Activated naive CD4-positive, alpha-beta T cell treated with anti-CD3 and anti-CD28 coated beads, Interleukin-2, amount 50 U/mL, for 72 hours (primary cell): ENCODE data around the gene TPST2. TPM values are rescaled to one million over a fixed set of nuclear protein-coding genes. Genes with fewer than 3 reads are reported as not detected.

Experiments used
- ATAC-seq, 2 donors: fragments of 150-1000 bp; cut with Tn5 transposase; 2 replicates each; pipeline ENCODE4 v1.10.0; 2021; ENCODE audit warnings: mild to moderate bottlenecking in 2 of 2, moderate library complexity in 2 of 2
- DNase-seq, 2 donors: peaks; one replicate each; pipeline ENCODE4 v3.0.0; 2021 to 2022; ENCODE audit warnings: low spot score in 2 of 2
- H3K27ac Mint-ChIP-seq, 2 donors: one replicate each; pipeline ENCODE4 v1.8.0; 2022; ENCODE audit warnings: mild to moderate bottlenecking in 2 of 2, mixed read lengths in 2 of 2
- H3K36me3 Mint-ChIP-seq, 2 donors: one replicate each; pipeline ENCODE4 v1.8.0; 2022; ENCODE audit warnings: mixed read lengths in 2 of 2
- H3K9me3 Mint-ChIP-seq, 2 donors: one replicate each; pipeline ENCODE4 v1.8.0; 2022; ENCODE audit warnings: mixed read lengths in 2 of 2
- total RNA-seq, 2 donors: library from RNA; stranded (reverse); gene quantifications; one replicate each; pipeline ENCODE4 v1.2.3, GENCODE V29; 2022

The TPST2 gene
- total RNA-seq, 2 donors from 2014 or later = 15.4 to 26.9 TPM

DNA sequence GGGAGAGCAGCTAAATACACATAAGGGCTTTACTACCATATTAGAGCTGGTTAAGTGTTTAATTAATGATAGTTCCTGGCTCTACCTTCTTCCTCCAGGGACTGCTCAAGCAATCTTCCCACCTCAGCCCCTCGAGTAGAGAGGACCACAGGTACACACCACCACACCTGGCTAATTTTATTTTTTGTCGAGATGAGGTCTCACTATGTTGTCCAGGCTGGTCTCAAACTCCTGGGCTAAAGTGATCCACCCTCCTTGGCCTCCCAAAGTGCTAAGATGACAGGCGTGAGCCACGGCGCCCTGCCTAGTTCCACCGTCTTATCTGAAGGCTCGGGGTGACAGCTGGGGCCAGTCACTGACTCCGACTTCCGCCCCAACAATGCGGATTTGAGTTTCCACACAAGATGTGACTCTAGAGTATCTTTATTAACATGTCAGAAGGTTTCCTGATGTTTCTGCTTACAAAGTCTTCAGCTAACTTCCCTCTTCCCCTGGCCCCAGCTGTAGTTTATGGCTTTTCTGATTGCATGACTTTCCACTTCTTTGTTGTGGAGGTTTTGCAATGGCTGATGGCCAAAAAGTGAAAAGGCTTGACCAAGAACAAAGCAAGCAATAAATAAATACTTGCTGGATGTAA, 16.8 kb downstream of the TPST2 start:
- ATAC-seq = peak in 1 of 2 donors; percentile 29
- Mint-ChIP-seq H3K36me3 (no peaks in the 10 kb centered on the region), H3K27ac (peak overlapping the region; percentile 55 to 86), H3K9me3 (no peaks in the 10 kb centered on the region)
- DNase-seq = no peak

DNA sequence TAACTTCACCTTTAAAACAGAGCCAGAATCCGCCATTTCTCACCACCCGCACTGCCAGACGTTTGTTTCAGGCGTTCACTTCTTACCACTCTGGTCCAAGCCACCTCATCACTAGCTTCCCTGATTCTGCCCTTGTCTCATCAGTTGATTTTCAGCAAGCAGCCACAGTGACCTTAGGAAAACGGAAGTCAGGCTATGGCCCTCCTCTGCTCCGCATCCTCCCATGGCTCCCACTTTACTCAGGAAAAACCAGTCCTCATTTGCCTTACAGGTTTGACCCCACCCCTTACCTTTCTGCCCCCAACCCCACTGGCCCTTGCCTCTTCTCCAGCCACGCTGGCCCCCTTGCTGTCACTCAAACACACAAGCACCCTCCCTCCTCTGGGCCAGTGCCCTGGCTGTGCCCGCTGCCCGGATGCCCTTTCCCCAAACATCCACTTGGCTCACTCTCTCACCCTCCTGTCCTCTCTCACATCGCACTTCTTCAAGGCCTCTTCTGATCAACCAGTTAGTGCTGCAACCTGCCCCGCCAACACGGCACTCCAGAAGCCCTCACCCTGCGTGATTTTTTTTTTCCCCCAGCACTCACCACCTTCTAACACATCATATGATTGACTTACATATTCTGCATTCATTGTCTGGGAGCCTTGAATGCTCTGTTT, 18.9 kb downstream of the TPST2 start:
- peak overlapping the region; percentile 55 to 75 for H3K27ac Mint-ChIP-seq
- ATAC-seq (no peak), DNase-seq (no peak)
- no peaks in the 10 kb centered on the region for H3K9me3 Mint-ChIP-seq
- no peaks in the 10 kb centered on the region for H3K36me3 Mint-ChIP-seq

DNA sequence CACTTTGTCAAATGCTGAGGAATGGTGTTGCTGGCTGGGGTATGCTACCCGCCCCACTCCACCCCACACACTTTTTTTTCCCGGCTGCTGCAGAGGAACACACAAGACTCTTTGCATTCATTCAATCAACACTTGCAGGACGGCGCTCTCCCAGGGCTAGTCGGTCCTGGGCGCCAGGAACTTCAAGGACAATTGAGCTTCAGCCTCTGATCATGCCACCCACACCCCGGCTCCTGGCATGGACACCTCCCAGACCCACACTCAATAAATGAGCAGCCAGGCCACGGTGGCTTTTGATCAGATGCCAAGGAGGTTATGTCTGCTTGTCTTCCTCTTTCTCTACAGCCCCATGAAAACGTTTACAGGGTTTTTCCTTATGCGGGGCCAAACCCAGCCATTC, 19.8 kb downstream of the TPST2 start:
- H3K27ac Mint-ChIP-seq = peak overlapping the region in 1 of 2 donors; percentile 52
- no peaks in the 10 kb centered on the region for H3K9me3 Mint-ChIP-seq
- ATAC-seq = no peak
- no peak for DNase-seq
- no peaks in the 10 kb centered on the region for H3K36me3 Mint-ChIP-seq

DNA sequence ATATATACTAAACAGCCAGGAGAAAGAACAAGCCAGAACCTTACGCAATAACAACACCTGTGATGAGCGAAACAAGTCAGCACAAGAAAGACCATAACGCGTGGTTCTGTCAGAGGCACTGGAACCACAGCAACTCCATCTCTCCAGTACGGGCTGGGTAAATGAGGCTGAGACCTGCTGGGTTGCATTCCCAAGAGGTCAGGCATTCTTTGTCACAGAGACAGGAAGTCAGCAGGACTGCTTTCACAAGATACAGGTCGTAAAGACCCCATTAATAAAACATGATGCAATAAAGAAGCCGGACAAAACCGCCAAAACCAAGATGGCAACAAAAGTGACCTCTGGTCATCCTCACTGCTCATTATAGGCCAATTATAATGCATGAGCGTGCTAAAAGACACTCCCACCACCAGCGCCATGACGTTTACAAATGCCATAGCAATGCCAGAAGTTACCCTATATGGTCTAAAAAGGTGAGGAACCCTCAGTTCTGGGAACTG, 21.7 kb downstream of the TPST2 start:
- DNase-seq = no peak
- no peaks in the 10 kb centered on the region for H3K36me3 Mint-ChIP-seq
- peak overlapping the region in 1 of 2 donors; percentile 44 for H3K27ac Mint-ChIP-seq

DNA sequence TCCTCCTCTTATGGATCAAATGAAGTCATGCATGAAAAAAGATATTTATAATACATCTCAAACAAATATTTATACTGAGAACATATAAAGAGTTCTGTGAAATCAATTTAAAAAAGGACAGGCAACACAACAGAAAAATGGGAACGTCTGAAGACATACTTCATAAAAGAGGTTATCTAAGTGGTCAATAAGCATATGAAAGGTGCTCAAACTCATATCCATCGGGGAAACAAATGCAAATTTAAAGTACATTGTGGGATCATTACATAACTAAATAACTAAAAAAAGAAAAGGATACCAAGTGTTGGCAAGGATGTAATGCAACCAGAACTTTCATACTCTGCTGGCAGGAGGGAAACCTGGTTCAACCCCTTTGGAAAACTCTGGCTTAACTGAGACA, 22.3 kb downstream of the TPST2 start:
- DNase-seq (no peak), ATAC-seq (no peak)
- Mint-ChIP-seq H3K27ac (no peak overlapping the region), H3K9me3 (no peaks in the 10 kb centered on the region), H3K36me3 (no peaks in the 10 kb centered on the region)

More for the DNA sequence above, 21.7 kb downstream of the TPST2 start:
- no peaks in the 10 kb centered on the region for H3K9me3 Mint-ChIP-seq
- ATAC-seq = no peak

DNA sequence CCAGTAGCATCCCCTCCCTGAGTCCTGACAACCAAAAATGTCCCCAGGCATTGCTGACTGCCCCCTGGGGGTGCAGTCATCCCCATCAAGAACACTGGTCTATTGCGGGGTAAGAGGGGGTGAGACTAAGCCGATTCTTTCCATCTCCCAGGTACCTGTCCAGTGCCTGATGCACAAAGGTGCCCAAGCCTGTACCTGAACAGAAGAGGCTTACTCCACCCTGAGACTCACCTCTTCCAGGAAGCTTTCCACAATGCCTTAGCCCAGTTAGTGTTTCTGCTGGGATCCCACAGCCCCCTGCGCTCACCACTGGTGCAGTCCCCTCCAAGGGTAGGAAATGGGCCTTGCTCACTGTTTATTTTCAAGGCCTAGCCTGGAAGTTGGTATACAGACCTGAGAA, 22.9 kb downstream of the TPST2 start:
- DNase-seq (no peak), ATAC-seq (no peak)
- H3K36me3 Mint-ChIP-seq = no peaks in the 10 kb centered on the region
- no peak overlapping the region for H3K27ac Mint-ChIP-seq
- H3K9me3 Mint-ChIP-seq = no peaks in the 10 kb centered on the region

DNA sequence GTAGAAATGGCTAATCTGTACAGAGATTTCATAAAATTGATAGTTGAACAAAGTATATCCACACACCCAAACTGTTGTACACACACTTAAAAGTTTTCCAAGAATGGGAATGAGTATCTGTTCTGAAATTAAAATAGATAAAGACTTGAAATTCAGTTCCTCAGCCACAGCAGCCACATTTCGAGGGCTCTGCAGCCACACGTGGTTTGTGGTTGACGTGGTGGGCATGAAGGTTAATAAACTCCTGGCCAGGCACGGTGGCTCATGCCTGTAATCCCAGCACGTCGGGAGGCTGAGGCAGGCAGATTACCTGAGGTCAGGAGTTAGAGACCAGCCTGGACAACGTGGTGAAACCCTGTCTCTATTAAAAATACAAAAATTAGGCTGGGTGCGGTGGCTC, 24.0 kb downstream of the TPST2 start:
- Mint-ChIP-seq H3K36me3 (no peaks in the 10 kb centered on the region), H3K27ac (peak overlapping the region in 1 of 2 donors; percentile 9), H3K9me3 (no peaks in the 10 kb centered on the region)
- DNase-seq = no peak
- ATAC-seq = no peak

DNA sequence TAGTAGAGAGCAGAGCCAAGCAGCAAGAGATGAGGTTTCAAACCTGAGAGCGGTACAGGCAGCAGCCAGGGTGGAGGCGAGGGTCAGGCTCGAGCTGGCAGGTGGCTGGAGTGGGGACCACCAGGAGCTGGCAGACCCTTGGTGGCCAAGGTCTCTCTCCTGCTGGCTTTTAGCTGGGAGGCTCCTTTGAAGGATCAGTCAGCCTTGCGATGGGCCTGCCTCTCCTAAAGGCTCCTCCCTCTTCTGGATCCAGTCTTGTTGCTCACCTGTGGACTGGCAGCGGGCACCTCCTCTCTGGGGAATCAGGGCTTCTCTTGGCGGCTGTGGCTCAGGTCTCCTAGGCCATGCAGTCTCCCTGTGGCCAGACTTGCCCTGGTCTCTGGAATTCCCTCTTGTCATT, 24.8 kb downstream of the TPST2 start:
- ATAC-seq (no peak), DNase-seq (no peak)
- no peaks in the 10 kb centered on the region for H3K36me3 Mint-ChIP-seq
- no peaks in the 10 kb centered on the region for H3K9me3 Mint-ChIP-seq
- peak overlapping the region in 1 of 2 donors; percentile 53 for H3K27ac Mint-ChIP-seq

DNA sequence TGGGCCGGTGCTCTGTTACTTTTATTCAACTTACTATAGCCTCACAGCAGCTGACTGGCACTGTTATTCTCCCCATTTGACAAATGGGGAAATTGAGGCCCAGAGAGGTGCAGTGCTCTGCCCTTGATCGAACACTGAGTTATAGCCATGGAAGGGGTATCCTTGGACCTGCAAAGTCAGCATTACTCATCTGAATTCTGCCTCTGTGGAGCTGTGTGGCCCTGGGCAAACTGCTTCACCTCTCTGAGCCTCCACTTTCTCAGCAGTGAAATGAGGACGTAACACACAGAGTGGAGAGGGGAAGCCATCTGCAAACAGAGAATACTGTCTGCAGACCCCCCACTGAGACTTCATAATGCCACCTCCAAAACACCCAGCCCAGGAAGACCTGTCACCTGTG, 25.3 kb downstream of the TPST2 start:
- Mint-ChIP-seq H3K36me3 (no peaks in the 10 kb centered on the region), H3K27ac (no peak overlapping the region), H3K9me3 (no peaks in the 10 kb centered on the region)
- DNase-seq = no peak
- ATAC-seq = no peak

DNA sequence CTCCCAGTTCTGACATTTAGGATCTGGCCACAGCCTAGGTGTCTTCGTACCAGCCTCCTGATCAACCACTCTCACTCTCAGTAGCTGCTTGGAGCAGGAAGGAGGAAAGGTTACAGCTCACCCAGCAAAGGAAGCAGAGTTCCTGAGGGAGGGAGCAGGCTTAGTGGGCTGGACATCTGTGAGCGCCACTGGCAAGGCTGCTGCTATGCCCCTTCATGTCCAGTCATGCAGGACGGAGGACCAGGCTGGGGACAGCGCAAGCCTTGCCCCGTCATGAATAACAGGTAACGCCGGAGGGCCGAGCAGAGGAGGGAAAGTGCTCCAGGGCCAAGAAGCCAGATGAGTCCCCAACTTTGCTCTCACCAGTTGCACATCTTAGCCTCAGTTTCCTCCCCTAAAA, 25.8 kb downstream of the TPST2 start:
- Mint-ChIP-seq H3K36me3 (no peaks in the 10 kb centered on the region), H3K9me3 (no peaks in the 10 kb centered on the region), H3K27ac (peak overlapping the region in 1 of 2 donors; percentile 74)
- ATAC-seq = no peak
- no peak for DNase-seq

DNA sequence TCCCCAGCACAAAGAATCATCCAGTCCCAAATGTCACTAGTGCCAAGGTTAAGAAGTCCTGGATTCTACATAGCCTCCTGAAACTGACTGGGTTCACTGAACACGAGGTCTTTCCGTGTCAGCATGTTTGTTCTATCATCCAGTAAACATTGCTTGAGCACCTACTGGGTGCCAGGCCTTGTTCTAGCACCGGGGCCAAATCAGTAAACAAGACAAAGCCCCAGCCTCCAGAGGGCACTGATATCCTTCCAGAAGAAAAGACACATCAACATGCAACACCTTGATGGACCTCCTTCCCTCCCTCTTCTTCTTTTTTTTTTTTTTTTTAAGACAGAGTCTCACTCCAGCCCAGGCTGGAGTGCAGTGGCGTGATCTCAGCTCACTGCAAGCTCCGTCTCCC, 26.9 kb downstream of the TPST2 start:
- DNase-seq = no peak
- Mint-ChIP-seq H3K36me3 (no peaks in the 10 kb centered on the region), H3K27ac (peak overlapping the region; percentile 65 to 73), H3K9me3 (no peaks in the 10 kb centered on the region)
- no peak for ATAC-seq

DNA sequence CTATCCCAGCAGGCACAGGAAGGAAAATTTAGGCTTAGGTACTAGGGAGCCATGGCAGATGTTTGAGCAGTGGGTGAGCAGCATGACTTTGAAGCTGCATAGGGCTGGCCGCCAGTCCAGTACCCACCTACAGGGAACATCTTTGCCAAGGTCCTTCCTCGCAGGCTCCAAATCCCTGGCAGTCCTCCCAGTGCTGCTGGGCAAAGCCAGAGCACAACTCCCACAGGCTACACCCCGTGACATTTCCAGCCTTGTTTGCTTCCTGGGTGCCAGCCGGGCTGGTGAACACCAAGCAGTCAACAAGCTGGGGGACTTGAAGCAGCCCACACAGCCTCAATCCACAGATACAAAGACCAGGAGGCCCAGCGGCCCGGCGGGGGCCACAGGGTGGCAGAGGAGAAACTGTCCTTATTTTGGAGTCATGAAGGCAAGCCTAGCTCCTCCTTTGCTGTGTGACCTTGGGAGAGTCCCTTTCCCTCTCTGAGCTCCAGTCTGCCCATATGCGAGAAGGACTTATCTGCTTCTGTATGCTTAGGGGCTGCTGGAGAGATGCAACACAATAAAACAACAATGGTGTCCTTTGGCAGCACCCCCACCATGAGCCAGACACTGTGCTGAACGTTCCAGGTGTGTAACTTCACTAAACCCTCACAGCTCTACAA, 28.0 kb downstream of the TPST2 start:
- ATAC-seq (no peak), DNase-seq (no peak)
- no peaks in the 10 kb centered on the region for H3K9me3 Mint-ChIP-seq
- H3K36me3 Mint-ChIP-seq = no peaks in the 10 kb centered on the region
- H3K27ac Mint-ChIP-seq = no peak overlapping the region

DNA sequence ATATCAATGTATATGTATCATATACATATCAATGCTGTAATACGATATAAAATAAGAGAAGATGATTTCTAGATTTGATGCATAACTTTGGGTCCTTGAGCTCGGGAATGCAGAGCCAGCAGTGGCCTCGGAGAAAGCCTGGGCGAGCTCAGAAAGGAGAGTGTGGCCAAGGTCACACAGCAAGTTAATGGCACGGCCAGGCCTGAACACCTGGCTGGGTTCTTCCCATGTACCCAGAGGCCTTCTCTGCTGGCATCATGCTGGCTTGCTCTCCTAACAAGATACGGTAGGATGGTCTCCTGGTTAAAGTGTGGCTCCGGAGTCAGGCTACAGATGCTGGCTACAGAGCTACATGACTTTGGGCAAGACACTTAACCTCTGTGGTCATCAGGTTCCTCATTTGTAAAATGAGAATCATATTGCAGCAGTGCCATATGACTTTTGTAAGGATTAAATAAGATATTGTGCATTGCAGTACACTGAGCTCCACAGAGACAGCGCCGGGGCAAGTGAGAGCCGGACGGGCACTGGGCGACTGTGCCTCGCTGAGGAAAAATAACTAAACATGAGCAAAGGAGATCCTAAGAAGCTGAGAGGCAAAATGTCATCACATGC, 29.9 kb downstream of the TPST2 start:
- no peak overlapping the region for H3K27ac Mint-ChIP-seq
- no peaks in the 10 kb centered on the region for H3K9me3 Mint-ChIP-seq
- DNase-seq = no peak
- no peak for ATAC-seq
- H3K36me3 Mint-ChIP-seq = no peaks in the 10 kb centered on the region

DNA sequence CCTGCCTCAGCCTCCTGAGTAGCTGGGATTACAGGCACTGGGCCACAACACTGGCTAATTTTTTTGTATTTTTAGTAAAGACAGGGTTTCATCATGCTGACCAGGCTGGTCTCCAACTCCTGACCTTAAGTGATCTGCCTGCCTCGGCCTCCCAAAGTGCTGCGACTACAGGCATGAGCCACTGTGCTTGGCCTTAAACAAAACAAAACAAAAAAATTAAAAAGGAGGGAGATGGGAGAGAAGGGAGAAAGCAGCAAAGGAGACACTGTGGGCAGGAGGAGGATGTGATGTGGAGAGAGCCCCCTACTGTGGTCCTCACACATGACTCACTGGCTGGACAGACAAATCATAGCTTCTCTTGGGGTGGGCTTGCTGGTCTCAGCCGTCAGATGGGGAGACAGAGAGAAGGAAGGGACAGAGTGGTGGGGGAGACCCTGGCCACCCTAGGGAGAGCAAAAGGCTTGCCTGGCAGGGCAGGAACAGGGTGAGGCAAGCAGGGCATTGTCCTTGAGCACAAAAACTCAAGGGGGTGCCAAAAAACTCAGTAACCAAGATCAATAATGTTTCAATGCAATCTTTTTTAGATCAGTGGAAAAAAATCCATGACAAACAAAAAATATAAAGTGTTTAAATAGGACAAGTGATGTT, 31.6 kb downstream of the TPST2 start:
- ATAC-seq (no peak), DNase-seq (no peak)
- Mint-ChIP-seq H3K27ac (peak overlapping the region; percentile 33 to 81), H3K36me3 (no peaks in the 10 kb centered on the region), H3K9me3 (no peaks in the 10 kb centered on the region)

DNA sequence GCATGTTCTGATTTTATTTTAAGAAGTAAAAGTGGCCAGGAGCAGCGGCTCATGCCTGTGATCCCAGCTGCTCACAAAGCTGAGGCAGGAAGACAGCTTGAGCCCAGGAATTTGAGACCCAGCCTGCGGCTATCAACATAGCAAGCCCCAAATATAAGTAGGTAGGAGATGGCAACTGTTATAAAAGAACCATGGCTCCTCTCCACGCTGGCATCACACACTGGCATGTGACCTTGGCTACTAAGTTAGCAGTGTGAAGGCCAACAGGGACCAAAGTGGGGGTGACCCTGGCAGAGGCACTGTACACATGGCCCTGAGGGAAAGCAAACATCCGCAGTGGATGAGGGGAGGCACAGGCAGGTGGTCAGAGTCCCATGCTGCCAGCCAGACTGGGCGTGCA, 33.0 kb downstream of the TPST2 start:
- Mint-ChIP-seq H3K27ac (no peak overlapping the region), H3K9me3 (no peaks in the 10 kb centered on the region), H3K36me3 (no peaks in the 10 kb centered on the region)
- no peak for ATAC-seq
- no peak for DNase-seq

DNA sequence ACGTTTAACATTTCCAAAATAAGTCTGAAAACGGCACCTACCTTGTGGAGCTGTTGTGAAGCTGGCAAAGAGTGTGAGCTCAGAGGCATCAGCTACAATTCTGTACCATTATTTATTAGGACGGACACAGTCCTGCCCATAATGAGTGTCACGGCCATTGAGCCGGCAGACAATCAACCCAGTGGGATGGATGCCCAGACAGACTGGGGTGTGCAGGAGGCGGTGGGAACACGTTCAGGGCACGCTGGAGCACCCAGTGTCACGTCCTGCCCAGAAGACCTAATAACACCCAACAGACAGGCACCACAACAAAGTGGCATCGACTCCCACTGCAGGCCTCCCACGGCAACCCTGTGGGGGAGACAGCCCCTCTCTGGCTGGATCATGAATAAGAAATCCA, 34.5 kb downstream of the TPST2 start:
- ATAC-seq (no peak), DNase-seq (no peak)
- no peaks in the 10 kb centered on the region for H3K9me3 Mint-ChIP-seq
- H3K27ac Mint-ChIP-seq = no peak overlapping the region
- H3K36me3 Mint-ChIP-seq = no peaks in the 10 kb centered on the region

DNA sequence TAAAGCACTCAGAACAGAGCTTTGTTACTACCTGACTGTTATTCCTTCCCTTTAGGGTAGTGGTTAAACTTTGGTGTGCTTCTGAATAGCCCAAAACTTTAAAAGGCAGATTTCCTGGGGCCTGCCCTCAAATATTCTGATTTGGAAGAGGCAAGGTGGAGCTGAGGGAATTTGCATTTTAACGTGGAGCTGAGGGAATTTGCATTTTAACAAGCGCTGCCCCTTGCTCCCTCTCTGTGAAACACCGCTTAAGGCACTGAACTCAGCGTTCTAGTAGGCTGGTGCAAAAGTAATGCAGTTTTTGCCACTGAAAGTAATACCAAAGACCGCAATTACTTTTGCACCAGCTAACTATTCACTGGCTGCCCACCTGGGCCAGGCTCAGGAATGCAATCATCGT, 35.0 kb downstream of the TPST2 start:
- no peak for DNase-seq
- Mint-ChIP-seq H3K36me3 (no peaks in the 10 kb centered on the region), H3K27ac (no peak overlapping the region), H3K9me3 (no peaks in the 10 kb centered on the region)
- no peak for ATAC-seq
